HG02885 (cell line): Measurements from ENCODE around the gene ULBP1.
"Not testable (repeated sequence)": the region's sequence is repeated elsewhere in the genome, so short reads cannot be mapped to it uniquely, and the experiment has no call there.

Experiments
- ATAC-seq: cut with Tn5 transposase; IDR thresholded peaks from one replicate; pipeline ENCODE4 v1.9.1; 2021; ENCODE audit warnings: mild to moderate bottlenecking; ENCODE audit not compliant: unreplicated experiment, poor library complexity

The ULBP1 gene

DNA sequence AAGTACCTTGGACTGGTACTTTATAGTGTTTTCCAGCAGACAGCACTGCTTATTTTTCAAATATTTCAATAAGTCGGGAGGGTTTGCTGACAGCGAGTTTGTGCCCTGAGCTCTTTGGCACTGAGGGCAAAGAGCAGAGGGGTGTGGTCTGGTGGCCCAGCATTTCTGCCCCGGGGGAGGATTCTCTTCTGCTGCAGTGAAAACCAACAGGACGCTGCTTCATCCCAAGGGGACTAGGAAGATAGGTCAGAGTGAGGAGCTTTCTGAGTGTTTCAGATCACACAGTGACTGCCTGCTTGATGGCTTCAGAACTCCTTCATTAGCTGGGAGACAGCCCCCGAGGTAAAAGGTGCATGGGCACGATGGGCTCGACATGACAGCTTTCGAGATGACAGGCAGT lies 13.3 kb upstream of the ULBP1 start:
- ATAC-seq, result no peak

DNA sequence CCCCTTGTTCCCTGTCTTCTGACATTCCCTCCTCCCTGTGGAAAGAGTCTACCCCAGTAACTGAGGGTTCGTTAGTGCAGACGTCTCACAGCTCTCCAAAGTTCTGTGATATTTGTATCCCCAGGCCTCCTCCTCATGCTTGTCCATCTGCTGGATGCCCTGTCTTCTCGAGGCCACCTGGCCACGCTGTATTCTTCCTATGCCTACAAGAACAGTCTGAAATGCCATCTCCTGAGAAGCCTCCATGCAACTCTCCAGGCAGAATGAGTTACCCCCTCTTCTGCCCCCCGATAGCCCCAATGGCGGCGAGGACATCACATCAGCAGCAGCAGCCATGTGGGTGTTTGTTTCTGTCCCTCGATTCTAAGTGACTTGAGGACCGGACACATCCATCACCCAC lies 12.6 kb upstream of the ULBP1 start:
- no peak for ATAC-seq

- ATAC-seq, result no peak
These were observed 12.1 kb upstream of the ULBP1 start for GRCh38 chr6:149951626-149952025.

GRCh38 chr6:149953390-149953789 lies 10.4 kb upstream of the ULBP1 start:
- ATAC-seq, result not testable (repeated sequence)

- ATAC-seq, result peak; percentile 49
These were observed 9.8 kb upstream of the ULBP1 start for GRCh38 chr6:149953934-149954327.

DNA sequence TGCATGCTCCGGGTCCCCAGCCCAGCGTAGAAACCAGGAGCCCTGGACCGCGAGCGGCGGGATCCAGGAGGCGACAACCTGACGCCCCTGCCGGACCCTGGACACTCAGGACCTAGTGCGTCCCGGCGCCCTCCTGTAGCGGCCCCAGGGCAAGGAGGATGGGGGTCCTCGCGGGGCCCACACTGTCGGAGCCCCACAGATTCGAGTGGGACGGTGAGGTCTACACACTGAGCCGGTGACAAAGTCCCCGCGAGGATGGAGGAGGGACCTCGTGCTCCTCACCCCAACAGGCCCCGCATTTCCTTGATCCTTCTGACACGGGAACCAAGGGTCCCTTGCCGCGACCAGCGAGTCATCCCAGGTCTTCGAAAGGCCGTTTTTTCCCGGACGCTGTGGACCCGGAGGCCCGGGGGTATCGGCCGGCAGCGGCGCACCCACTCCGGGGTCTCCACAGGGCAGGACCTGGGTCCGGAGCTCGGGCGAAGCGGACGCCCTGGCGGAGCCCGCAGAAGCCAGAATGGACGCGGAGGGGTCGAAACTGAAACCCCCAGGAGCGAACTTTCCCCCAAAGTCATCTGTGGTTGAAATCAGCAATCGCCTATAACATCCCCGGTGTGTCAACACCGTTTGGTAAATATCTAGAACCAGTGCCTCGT lies 9.3 kb upstream of the ULBP1 start:
- not testable (repeated sequence) for ATAC-seq

GRCh38 chr6:149954984-149955653 lies 8.6 kb upstream of the ULBP1 start:
- not testable (repeated sequence) for ATAC-seq

DNA sequence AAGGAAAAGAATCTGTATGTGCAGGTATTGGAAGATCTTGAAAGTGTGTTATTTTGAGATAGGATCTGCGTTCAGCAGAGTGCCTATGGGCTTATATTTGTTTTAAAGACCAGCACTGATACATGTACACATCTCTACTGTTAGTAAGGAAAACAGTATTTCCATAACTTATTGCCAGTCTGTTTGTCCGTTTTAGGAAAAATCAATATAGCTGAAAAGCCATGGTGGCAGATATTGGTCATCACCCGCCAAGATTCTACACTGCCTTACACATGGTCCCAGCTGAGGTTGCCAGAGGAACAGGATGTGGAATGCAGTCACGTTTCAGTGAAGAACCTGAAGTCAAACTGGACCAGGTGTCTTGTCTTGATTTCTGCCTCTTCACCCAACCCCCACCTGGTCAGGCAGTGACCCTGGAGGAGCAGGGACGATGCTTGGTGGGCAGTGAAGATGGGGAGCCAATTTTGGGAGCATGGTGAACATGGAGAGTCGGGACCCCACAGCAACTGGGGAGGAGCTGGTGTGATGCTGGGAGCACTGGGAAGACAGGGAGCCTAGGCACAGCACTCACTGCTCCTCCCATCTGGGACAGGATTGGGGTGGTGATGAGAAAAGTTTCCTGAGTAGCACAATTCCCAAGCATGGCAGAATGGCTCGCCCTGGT lies 8.0 kb upstream of the ULBP1 start:
- not testable (repeated sequence) for ATAC-seq

DNA sequence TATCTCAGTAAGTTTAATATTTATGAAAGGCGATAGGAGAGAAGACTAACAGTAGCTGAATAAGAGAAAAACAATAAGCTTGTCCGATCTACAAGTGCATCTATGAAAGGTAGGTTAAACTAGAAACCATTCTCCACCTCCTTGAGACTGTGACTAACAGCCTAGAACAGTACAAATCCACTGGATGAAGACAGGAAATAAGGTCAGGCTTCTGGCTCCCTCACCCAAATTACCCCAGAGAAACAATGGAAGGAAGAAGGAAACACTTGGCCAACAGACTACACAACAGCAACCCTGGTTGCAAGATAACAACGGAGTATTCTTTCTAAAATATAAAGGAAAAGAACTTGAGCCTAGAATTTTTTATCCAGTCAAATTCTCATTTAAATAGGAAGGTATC lies 5.6 kb upstream of the ULBP1 start:
- ATAC-seq, result not testable (repeated sequence)

- not testable (repeated sequence) for ATAC-seq
These were observed 3.9 kb upstream of the ULBP1 start for GRCh38 chr6:149959806-149960205.

- ATAC-seq, result no peak
These were observed 3.3 kb upstream of the ULBP1 start for GRCh38 chr6:149960488-149960887.

GRCh38 chr6:149961728-149962425 lies 1.9 kb upstream of the ULBP1 start:
- no peak for ATAC-seq

DNA sequence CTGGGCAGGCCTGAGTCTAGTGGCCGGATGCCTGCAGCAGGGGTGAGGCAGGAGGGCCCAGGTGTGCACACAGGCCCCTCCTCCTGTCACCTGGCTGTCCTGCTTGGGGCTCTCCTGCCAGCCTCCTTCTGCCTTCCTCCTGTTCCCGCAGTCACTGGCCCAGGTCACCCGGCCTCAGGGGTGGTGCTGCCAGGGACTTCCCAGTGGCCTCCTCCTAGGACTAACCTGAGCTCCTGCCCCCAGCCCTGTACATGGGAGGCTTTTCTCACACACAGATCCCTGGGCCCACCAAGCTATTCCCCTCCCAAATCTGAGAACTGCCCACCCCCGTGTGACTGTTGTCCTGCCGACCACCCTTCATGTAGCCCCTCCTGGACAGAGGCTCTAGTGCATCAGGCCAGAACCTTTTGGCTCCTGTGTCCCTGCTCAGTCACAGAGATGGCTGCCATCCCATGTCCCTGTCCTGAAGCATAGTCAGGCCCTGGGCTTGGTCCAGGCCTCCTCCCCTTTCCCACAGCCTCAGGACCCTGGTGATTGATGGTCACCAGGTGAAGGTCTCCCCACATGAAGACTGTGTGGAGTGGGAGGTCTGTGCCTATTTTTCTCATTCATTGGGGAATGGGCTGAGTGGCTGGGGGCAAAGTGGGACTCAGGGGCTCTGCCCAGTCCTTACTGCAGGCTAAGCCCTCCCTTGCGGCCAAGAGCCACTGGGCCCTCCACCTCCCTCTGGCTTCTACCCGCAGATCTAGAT lies 1.1 kb upstream of the ULBP1 start:
- no peak for ATAC-seq

DNA sequence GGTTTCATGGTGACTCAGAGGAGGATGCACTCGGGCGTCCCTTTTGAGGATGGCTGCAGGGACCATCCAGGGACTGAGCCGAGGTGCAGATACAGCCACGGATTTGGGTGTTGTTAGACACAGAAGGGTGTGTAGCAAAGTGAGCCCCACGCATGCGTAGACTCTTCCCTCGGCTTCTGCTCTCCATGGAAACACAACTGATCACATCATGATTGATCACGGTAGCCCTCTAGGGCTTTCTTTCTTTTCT lies 606 bp upstream of the ULBP1 start:
- no peak for ATAC-seq

DNA sequence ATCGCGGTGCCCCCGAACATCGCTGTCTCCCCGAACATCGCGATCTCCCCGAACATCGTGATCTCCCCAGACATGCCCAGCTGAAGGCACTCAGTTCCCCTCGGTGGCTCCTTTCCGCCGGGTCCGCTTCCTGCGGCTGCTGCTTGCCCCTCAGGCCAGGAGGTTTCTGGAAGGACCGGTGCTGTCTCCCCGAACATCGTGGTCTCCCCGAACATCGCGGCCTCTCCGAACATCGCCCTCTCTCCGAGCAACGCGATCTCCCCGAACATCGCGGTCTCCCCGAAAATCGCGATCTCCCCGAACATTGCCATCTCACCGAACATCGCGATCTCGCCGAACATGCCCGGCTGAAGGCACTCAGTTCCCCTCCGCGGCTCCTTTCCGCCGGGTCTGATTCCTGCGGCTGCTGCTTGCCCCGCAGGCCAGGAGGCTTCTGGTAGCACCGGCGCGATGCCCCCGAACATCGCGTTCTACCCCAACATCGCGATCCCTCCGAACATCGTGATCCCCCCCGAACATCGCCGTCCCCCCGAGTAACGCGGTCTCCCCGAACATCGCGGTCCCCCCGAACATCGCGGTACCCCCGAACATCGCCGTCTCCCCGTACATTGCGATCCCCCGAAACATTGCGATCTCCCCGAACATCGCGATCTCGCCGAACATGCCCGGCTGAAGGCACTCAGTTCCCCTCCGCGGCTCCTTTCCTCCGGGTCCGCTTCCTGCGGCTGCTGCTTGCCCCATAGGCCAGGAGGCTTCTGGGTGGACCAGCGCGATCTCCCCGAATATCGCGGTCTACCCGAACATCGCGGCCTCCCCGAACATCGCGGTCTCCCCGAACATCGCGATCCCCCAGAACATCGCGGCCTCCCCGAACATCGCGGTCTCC lies 808 bp downstream of the ULBP1 start:
- ATAC-seq, result no peak

DNA sequence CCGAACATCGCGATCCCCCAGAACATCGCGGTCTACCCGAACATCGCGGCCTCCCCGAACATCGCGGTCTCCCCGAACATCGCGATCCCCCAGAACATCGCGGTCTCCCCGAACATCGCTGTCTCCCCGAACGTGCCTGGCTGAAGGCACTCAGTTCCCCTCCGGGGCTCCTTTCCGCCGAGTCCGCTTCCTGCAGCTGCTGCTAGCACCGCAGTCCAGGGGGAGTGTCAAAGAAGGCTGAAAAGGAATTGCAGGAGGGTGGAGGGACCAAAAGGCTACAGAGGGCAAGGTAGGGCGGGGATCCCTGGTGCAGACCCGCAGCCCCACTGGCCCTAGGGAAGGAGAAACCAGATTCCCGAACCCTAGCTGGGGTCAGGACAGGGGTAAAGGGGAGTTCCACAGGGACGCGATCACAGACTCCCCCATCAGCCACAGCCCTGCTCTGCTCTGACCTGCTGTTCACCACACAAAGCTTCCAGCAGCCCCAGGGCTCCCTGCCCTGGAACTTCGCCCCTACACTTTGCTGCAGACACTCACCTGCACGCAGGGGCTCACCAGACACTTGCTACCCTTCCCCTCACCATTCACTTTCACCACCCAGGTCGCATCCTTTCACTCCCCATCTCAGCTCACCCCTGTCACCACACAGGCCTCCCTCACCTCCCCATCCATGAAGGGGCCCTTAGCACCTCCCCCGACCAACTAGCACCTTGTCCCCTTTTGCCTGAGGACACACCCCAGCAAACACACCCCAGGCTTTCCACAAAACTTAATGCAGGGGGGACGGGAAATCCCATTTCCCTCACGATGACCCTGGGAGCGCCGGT lies 1.7 kb downstream of the ULBP1 start:
- no peak for ATAC-seq

GRCh38 chr6:149966319-149966718 lies 2.6 kb downstream of the ULBP1 start:
- not testable (repeated sequence) for ATAC-seq

GRCh38 chr6:149967591-149967990 lies 3.8 kb downstream of the ULBP1 start:
- no peak for ATAC-seq

DNA sequence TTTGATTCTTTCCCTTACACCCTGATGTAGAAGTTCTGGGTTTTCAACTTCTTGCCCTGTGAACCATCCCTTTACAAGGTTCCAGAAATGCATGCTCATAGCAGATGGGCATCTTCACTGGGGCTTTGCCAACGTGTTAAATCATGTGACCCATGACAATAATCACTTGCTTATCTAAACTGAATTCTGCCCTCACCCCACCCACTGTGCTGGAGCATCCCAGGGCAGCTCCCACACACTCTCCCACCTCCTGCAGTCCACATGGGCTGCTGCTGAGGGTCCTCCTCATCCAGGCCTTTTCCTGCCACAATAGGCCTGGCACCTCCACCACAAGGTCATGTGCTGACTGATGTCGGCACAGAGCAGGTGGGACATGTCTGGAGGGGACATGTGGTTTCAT lies 4.3 kb downstream of the ULBP1 start:
- not testable (repeated sequence) for ATAC-seq
